Measurements from ENCODE around the gene HCFC1.

The HCFC1 gene

DNA sequence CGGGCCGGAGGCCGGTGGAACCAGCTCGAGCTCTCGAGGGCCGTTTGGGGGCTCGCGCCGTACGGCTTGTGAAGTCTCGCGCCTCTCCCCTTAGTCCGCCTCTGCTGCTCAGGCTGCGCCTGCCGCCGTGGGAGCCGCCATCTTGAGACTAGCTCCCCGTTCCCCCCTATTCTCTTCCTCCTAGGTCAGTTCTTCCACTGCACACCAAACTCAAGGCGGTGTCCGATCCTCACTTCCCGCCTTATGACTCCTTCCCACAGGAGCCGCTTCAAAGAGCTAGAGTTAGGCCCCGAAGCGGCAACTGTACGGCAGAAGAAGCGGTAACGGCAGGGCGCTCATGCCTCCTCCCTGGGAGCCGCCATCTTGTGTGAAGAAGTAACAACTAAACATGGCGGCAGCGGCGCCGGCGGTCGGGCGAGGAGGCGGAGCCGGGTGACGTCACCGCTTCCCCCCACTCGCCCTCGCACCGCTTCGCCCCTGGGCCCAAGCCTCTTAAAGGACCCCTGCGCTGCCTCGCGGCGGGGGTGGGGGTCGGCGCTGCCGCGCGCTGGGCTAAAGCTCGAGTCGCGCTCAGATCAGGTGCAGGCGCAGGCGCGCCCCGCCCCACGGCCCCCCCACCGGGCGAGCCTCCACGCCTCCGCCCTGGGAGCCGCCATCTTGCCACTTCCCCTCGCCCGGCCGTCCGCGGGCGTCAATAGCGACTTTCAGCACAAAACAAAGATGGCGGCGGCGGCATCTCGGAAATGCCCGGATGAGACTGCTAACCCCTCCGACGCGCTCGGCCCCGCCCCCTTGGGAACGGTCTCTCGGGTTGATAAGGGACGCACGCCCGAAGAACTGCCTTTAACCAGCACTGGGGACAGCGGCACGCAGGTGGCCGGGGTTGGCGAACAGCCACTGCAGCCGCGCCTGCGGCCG lies at the start of gene HCFC1:
TSS of gene HCFC1 (minus strand) at position 369 of the 918 bp plus-strand sequence. CDS start 978 bp downstream, outside the sequence.
- DNase-seq (ENCODE audit: low read depth, low spot score): no peak
- Histone ChIP-seq H3K36me3 (ENCODE audit: control insufficient read depth, insufficient read depth, low read length) (no peaks in the 10 kb centered on the region), H3K27ac (ENCODE audit: low read length) (no peak within 1 kb of the TSS), H3K4me1 (ENCODE audit: control insufficient read depth, insufficient read depth, low read length) (peaks cover 6% of the 10 kb centered on the region), H3K9me3 (ENCODE audit: control insufficient read depth, insufficient read depth, low read length) (no peaks in the 10 kb centered on the region), H3K27me3 (ENCODE audit: control insufficient read depth, insufficient read depth, low read length) (no peaks in the 10 kb centered on the region), H3K4me3 (ENCODE audit: low read length) (peak within 1 kb of the TSS; percentile 100)
- WGBS (ENCODE audit: insufficient coverage, insufficient read length): no CpG with 5 or more reads among the region's 96 CpGs

DNA sequence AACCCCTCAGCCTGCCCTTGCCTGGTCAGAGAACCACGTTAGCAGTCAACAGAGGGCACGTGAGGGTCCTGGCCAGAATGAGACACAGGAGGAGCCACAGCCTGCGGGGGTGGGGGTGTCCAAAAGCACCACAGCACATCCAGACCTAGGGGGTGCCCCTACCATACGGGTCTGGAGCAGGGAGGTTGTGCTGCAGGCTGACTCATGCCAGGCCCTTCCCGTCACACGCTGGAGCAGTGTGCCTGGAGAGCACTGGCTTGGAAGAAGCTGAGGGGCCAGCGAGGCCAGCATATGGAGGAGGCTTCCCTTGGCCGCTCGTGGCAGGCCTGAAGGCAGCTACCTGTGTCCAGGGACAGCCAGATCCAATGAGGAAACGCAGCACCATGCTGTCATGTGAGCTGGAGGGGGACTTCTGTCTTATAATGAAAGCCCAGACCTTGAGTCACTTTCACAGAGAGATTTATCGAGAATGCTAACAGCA lies 49.6 kb upstream of the HCFC1 start:
- DNase-seq (ENCODE audit: low read depth, low spot score): no peak
- Histone ChIP-seq H3K27ac (ENCODE audit: low read length) (no peak overlapping the region), H3K27me3 (ENCODE audit: control insufficient read depth, insufficient read depth, low read length) (no peaks in the 10 kb centered on the region), H3K4me3 (ENCODE audit: low read length) (no peak overlapping the region), H3K36me3 (ENCODE audit: control insufficient read depth, insufficient read depth, low read length) (no peaks in the 10 kb centered on the region; the same call in 1 of the 2 replicates), H3K4me1 (ENCODE audit: control insufficient read depth, insufficient read depth, low read length) (peaks cover 5% of the 10 kb centered on the region), H3K9me3 (ENCODE audit: control insufficient read depth, insufficient read depth, low read length) (no peaks in the 10 kb centered on the region)
- WGBS (ENCODE audit: insufficient coverage, insufficient read length): no CpG with 5 or more reads among the region's 11 CpGs

DNA sequence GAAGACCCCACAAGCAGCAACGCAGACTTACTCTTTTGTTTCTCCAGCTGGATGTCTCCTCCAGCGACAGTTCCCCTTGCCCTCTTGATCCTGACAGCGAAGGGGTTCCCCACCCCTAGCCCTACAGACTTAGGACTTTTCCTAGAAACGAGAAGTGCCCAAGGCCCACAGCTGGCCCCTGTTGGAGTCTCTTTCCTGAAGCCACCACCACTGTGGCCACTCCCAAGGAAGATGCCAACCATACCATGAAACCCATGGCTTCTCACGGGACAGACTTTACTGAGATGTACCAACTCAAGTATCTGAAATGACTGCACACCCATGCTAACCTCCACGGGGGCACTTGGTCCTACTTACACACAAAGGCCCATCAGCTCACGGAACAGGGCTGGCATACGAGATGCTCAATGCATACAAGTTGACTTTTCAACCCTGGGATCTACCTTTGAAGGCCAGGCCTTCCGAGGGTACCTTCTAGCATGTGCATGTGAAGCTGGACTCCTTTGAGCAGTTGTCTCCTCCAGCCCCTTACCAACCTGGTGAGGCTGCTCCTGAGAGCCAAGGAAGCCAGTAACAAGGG lies 49.0 kb upstream of the HCFC1 start:
- Histone ChIP-seq H3K27ac (ENCODE audit: low read length) (no peak overlapping the region), H3K9me3 (ENCODE audit: control insufficient read depth, insufficient read depth, low read length) (no peaks in the 10 kb centered on the region), H3K4me1 (ENCODE audit: control insufficient read depth, insufficient read depth, low read length) (peaks cover 5% of the 10 kb centered on the region), H3K4me3 (ENCODE audit: low read length) (no peak overlapping the region), H3K36me3 (ENCODE audit: control insufficient read depth, insufficient read depth, low read length) (peaks cover 5% of the 10 kb centered on the region; the same call in 1 of the 2 replicates), H3K27me3 (ENCODE audit: control insufficient read depth, insufficient read depth, low read length) (no peaks in the 10 kb centered on the region)
- no peak for DNase-seq (ENCODE audit: low read depth, low spot score)
- WGBS (ENCODE audit: insufficient coverage, insufficient read length): no CpG with 5 or more reads among the region's 9 CpGs

DNA sequence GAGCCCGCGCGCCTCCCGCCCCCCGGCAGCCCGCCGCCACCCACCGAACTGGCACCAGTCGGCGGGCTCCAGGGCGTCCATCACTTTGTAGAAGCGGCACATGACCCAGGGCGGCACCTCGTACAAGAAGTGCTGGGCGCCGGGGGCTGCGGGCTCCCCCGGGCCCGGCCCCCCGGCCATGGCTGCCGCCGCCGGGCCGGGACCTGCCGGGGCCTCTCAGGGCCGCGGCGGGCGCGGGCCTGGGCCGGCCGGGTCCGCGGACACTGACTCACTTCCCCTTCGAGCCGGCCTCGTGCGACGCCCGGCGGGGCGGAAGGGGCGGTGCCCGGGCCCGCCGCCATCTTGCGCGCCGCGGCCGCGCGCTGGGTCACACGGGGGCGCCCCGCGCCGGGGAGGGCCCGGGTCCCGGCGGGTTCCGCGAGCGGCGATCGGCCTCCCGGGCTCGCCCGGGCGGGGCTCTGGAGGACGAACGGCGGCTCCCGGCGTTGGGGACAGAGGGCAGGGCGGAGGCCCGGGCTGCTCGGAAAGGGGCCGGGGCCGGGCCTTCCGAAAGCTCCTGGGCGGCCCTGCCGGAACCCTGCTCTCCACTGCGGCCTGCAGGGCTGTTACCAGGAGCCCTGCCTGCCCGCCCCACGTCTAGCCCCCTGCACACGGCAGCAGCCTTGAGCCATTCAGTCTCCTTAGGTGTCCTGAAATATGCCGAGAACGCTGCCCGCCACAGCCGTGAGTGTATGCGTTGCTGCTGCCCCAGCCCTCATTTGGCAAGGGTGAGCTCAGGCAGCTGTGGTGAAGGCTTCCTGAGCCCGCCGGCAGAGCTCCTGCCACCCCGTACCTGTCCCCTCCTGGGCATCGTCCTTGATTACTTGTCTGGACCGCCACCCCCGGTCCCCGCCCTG lies 48.3 kb upstream of the HCFC1 start, which contains the start of gene IRAK1:
TSS of gene IRAK1 (minus strand) at position 270 of the 896 bp plus-strand sequence. CDS start at position 180, 90 bp downstream.
- no peak within 1 kb of the TSS for H3K27ac ChIP-seq (ENCODE audit: low read length)
- peaks cover 7% of the 10 kb centered on the region; the same call in 1 of the 2 replicates for H3K36me3 ChIP-seq (ENCODE audit: control insufficient read depth, insufficient read depth, low read length)
- H3K4me3 ChIP-seq (ENCODE audit: low read length): peak within 1 kb of the TSS; percentile 23; the same call in 1 of the 2 replicates
- peaks cover 8% of the 10 kb centered on the region for H3K4me1 ChIP-seq (ENCODE audit: control insufficient read depth, insufficient read depth, low read length)
- H3K9me3 ChIP-seq (ENCODE audit: control insufficient read depth, insufficient read depth, low read length): no peaks in the 10 kb centered on the region
- H3K27me3 ChIP-seq (ENCODE audit: control insufficient read depth, insufficient read depth, low read length): no peaks in the 10 kb centered on the region
- WGBS (ENCODE audit: insufficient coverage, insufficient read length): no CpG with 5 or more reads among the region's 99 CpGs
- DNase-seq (ENCODE audit: low read depth, low spot score): no peak

DNA sequence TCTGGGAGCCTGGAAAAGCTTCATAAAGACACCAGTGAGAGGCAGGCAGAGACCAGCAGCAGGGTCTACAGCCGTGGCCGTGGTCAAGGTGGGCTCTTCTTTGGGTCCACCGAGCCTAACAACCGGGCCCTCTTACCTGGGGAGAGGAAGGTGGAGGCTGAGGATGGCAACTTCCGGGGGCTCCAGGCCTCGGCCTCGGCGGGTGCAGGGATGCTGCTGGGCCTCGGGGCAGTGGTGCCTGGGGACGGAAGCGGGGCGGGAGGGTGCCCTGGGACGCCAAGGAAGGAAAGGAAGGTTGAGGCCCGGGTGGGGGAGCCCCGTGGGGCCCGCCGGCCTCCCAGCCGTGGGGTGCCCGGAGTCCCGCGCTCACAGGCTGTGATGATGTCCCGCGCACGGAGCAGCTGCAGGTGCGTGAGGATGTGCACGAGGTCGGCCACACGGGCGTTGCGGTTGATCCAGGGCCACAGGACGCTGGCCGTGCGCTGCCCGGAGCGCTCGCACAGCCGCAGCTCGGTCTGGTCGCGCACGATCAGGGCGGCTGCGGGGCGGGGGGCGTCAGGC lies 47.5 kb upstream of the HCFC1 start:
- no peak for DNase-seq (ENCODE audit: low read depth, low spot score)
- Histone ChIP-seq H3K27ac (ENCODE audit: low read length) (no peak overlapping the region), H3K27me3 (ENCODE audit: control insufficient read depth, insufficient read depth, low read length) (no peaks in the 10 kb centered on the region), H3K4me1 (ENCODE audit: control insufficient read depth, insufficient read depth, low read length) (peaks cover 8% of the 10 kb centered on the region), H3K36me3 (ENCODE audit: control insufficient read depth, insufficient read depth, low read length) (peaks cover 7% of the 10 kb centered on the region; the same call in 1 of the 2 replicates), H3K4me3 (ENCODE audit: low read length) (peak overlapping the region; percentile 13; the same call in 1 of the 2 replicates), H3K9me3 (ENCODE audit: control insufficient read depth, insufficient read depth, low read length) (no peaks in the 10 kb centered on the region)
- no CpG with 5 or more reads among the region's 45 CpGs for WGBS (ENCODE audit: insufficient coverage, insufficient read length)

DNA sequence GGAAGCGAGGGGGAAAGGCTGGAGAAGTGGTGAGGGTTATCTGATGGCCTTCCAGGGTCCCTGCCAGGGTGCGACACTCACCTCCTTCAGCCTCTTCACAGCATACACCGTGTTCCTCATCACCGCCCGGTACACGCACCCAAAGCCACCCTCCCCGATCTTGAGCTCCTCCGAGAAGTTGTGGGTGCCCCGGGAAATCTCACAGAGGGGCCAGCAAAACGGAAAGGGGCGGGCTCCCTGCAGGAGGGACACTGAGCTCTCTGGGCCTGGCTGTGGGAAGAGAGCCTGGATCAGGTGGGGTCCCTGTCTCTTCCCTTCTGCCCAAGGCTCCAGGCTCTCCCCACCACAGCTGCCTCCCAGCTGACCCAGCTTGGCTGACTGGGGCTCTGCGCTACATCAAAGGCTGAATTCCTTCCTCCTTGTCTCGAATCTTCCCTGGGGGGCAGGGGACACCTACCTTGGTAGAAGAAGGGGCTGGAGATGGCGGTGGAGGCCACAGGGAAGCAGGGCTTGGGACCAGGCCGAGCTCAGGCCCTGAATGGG lies 47.0 kb upstream of the HCFC1 start:
- DNase-seq (ENCODE audit: low read depth, low spot score): no peak
- no peak overlapping the region for H3K27ac ChIP-seq (ENCODE audit: low read length)

DNA sequence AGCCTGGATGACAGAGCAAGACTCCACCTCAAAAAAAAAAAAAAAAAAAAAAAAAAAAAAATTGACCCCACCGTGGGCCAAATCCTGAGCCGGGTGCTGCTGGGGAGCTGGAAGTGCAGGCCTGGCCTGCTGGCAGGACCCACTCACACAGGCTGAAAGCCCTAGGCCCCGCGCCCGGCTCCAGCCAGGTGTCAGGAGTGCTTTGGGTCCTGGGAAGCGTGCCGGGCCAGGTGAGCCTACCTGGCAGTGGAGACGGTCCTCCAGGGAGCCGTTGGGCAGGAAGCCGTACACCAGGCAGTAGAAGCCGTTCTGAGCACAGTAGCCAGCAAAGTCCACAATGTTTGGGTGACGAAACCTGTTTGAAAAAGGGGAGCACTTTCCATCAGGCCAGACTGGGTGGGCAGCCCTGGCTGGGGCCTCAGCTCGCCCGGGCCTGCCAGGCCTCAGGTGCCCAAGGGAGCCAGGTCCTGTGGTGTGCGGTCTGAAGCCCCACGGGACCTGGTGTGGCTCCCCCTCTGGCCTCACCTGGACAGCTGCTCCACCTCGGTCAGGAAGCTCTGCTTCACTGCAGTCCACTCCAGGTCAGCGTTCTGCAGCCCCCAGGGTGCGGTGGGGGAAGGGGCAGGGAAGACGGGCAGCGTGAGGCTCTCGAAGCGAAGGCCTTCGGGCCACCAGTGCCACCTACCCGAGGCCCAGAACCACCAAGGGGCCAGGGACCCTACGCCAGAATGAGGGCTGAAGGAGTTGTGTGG lies 46.3 kb upstream of the HCFC1 start:
- DNase-seq (ENCODE audit: low read depth, low spot score): no peak
- H3K9me3 ChIP-seq (ENCODE audit: control insufficient read depth, insufficient read depth, low read length): no peaks in the 10 kb centered on the region
- H3K27ac ChIP-seq (ENCODE audit: low read length): no peak overlapping the region
- no peak overlapping the region for H3K4me3 ChIP-seq (ENCODE audit: low read length)
- H3K36me3 ChIP-seq (ENCODE audit: control insufficient read depth, insufficient read depth, low read length): peaks cover 7% of the 10 kb centered on the region; the same call in 1 of the 2 replicates
- WGBS (ENCODE audit: insufficient coverage, insufficient read length): no CpG with 5 or more reads among the region's 26 CpGs
- no peaks in the 10 kb centered on the region for H3K27me3 ChIP-seq (ENCODE audit: control insufficient read depth, insufficient read depth, low read length)
- peaks cover 8% of the 10 kb centered on the region for H3K4me1 ChIP-seq (ENCODE audit: control insufficient read depth, insufficient read depth, low read length)

More for the DNA sequence above, 47.0 kb upstream of the HCFC1 start:
- Histone ChIP-seq H3K9me3 (ENCODE audit: control insufficient read depth, insufficient read depth, low read length) (no peaks in the 10 kb centered on the region), H3K4me3 (ENCODE audit: low read length) (no peak overlapping the region), H3K4me1 (ENCODE audit: control insufficient read depth, insufficient read depth, low read length) (peaks cover 8% of the 10 kb centered on the region), H3K36me3 (ENCODE audit: control insufficient read depth, insufficient read depth, low read length) (peaks cover 7% of the 10 kb centered on the region; the same call in 1 of the 2 replicates), H3K27me3 (ENCODE audit: control insufficient read depth, insufficient read depth, low read length) (no peaks in the 10 kb centered on the region)
- no CpG with 5 or more reads among the region's 15 CpGs for WGBS (ENCODE audit: insufficient coverage, insufficient read length)

DNA sequence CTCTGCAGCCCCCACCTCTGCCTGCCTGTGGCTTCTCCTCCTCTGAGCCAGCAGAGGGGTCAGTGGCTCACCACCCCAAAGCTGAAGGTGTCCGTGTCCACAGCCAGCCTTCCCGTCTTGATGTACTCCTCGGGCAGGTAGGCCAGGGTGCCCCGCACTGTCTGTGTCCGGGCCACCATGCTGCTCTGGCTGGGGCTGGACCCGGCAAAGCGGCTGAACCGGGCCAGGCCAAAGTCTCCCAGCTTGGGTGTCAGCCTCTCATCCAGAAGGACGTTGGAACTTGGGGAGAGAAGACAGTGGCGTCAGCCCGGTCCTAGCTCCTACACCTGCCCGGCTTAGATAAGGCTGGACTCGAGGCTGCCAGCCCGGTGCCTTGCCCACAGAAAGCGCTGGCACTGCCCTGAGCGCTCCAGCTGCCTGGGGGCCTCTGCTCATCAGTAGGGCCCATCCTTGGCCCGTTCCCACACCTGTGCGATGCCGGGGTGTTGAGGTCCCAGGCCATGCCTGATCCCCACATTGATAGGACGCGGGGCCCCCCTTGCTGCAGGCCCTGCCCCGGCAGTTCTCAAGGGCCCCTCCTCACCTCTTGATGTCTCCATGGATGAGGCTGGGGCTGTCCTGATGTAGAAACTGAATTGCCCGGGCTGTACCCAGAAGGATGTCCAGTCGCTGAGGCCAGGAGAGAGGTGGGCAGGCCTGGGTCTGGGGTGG lies 44.9 kb upstream of the HCFC1 start:
- no peak overlapping the region for H3K4me3 ChIP-seq (ENCODE audit: low read length)
- no peaks in the 10 kb centered on the region for H3K27me3 ChIP-seq (ENCODE audit: control insufficient read depth, insufficient read depth, low read length)
- H3K4me1 ChIP-seq (ENCODE audit: control insufficient read depth, insufficient read depth, low read length): peaks cover 6% of the 10 kb centered on the region
- H3K36me3 ChIP-seq (ENCODE audit: control insufficient read depth, insufficient read depth, low read length): peaks cover 7% of the 10 kb centered on the region; the same call in 1 of the 2 replicates
- DNase-seq (ENCODE audit: low read depth, low spot score): no peak
- H3K27ac ChIP-seq (ENCODE audit: low read length): no peak overlapping the region
- WGBS (ENCODE audit: insufficient coverage, insufficient read length): no CpG with 5 or more reads among the region's 24 CpGs
- no peaks in the 10 kb centered on the region for H3K9me3 ChIP-seq (ENCODE audit: control insufficient read depth, insufficient read depth, low read length)
